NCI-H1417 (cell line): ENCODE measurements around the gene EMD.
"Not testable (repeated sequence)": the region's sequence is repeated elsewhere in the genome, so short reads cannot be mapped to it uniquely, and the experiment has no call there.

Experiments used
- DNase-seq, 3 experiments: peaks; one replicate each; lab custom pipeline; 2025; lab: John Stamatoyannopoulos, UW

EMD gene

DNA sequence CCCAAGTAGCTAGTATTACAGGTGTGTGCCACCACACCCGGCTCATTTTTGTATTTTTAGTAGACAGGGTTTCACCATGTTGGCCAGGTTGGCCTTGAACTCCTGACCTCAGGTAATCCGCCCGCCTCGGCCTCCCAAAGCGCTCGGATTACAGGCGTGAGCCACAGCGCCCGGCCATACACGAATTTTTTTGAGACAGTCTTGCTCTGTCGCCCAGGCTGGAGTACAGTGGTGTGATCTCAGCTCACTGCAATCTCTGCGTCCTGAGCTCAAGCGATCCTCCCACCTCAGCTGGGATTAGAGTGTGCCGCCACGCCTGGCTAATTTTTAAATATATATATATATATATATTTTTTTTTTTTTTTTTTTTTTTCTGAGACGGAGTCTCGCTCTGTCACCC, 17.3 kb downstream of the EMD start:
- DNase-seq = not testable (repeated sequence)

- DNase-seq = peak; percentile 59 to 87 (median 86)
Observed at GRCh38 chrX:154396973-154397887, 18.1 kb downstream of the EMD start.

- peak; percentile 92 to 99 (median 97) for DNase-seq
Observed at GRCh38 chrX:154397888-154398667, 19.0 kb downstream of the EMD start, which contains the start of gene RPL10. RPL10 (plus strand) TSS chrX:154398377; CDS start chrX:154398520, 143 bp downstream.

DNA sequence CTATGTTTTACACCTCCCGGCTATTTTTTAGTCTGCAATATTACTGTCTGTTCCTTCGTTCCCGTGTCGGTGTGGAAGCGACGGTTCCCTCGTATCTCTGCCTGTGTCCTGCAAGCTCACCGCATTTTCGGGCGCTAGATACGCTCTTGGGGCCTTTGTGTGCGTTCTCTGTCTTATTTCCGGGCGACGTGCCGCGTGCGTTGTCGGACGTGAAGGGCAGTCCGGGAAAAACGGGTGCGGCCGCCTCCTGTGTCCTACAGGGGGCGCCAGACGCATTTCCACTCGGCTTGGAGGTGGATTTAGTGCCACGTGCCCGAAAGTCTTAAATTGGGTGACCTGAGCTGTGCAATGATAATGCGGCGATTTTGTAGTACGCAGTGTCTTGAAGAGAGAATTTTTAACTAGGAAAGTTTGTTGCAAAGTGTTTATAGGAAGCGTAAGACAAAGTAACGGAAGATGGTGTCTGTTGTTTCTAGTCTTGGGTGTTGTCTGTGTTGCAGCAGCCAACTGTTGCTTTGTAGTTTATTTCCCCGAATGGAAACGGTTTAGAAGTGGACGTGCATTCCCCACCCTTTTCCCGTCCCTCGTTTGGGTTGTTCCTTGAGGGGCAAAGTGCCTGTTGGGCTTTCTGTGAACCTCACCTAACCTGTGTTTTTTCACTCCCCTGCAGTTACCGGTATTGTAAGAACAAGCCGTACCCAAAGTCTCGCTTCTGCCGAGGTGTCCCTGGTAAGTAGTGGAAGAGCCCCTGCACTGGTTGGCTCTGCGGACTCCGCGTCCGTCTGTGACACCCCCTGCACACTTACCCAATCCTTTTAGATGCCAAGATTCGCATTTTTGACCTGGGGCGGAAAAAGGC, 19.8 kb downstream of the EMD start:
- peak; percentile 74 to 90 (median 89) for DNase-seq

DNA sequence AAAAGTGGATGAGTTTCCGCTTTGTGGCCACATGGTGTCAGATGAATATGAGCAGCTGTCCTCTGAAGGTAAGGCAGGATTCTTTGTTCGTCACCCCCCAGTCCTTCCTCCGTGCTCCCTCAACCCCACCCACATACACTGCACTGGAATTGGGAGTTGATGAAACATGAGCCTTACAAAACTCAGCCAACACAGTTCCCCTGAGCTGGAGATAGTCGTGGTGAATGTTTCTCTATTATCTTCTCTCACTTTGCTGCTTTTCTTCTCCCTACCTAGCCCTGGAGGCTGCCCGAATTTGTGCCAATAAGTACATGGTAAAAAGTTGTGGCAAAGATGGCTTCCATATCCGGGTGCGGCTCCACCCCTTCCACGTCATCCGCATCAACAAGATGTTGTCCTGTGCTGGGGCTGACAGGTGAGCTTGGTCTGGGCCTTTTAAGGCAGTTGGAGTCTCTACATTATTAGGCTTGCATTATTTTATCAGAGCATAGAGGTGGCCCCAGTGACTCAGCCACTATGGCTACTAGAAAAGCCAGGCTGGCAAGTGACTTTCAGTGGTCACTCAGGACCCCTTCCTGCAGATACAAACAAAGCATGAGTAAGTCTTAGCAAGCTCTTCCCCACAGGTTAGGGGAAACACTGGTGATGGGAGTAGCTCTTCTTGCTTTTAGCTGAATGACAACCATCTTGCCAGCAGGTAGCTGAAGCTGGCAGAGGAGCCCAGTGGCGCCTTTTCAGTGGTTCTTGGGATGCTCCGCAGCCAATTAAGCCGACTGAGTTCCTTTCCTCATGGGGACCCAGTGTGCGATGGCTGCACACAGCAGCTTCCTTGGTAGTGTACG, 20.7 kb downstream of the EMD start:
- no peak for DNase-seq

GRCh38 chrX:154400369-154400817, 21.3 kb downstream of the EMD start:
- not testable (repeated sequence) for DNase-seq

DNA sequence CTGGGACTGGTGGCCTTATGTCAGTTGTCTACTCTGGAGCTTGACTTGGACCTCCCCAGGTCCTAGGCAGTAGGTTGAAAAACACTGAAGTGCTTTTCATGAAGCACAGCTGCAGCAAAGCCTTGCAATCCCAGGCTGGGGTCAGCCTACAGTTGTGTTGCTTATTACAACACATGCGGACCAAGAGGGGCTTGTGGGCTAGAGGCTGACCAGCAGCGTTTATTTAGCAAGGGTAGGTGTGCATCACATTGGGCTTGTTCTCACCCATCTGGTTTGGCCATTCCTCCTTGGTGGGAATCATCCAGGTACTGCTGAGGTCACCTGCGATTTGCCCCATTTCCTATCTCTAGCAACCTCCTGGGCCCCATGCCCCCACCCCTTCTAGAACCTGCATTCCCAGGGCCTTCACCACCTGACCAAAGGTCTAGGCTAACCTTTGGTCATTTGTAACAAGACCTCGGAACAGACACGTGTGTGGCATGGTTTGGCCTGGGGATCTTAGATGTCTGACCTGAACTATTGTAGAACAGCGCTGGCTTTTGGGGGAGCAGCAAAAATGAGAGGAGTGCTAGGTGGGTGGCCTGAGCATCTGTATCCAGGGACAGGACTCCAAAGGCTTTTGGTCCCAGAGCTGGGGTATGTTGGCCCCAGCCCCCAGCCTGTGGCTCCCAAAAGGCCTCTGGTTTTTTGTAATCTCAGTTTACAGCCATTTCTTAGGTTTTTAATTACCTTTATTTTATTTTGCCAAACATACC, 22.1 kb downstream of the EMD start:
- DNase-seq = no peak

GRCh38 chrX:154401918-154402621, 23.0 kb downstream of the EMD start:
- DNase-seq = no peak

DNA sequence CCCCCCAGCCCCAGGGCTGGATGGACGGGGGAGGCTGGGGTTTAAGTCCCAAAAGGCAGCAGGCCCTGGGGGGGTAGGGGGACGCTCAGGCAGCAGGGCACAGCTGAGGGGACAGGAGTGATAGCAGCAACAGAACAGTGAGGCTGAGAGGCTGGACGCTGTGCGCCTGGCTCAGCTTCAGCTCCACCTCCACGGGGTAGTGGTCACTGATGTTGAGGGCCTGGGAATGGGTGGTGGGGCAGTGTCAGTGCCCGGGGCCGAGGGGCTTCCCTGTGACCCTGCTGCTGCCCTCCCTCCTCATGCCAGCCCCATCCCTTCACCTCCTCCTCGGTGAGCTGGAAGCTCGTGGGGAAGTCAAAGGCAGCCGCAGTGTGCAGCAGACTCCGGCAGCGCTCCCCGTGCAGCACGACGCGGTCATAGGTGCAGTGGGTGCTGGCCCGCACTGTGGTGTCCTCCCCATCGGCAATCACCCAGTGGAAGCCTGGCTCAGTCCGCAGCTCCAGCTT, 23.6 kb downstream of the EMD start:
- DNase-seq = no peak

DNA sequence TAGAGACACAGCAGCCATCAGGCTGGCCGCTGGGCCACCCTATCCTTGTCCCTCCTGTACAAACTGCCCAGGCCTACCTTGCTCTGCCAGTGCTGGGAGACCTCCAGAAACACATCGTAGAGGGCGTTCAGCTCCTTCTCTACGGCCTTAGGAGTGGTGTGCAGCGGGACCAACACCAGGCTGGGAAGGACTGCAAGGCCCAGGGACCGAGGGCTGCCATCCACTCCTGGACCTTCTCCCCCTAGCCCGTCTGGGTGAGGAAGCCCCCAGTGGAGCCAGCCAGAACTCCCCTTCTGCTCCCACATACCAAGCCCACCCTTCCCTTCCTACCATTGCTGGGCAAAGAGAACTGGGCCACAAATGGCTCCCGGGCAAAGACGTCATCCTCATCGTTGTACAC, 24.1 kb downstream of the EMD start:
- DNase-seq = no peak

DNA sequence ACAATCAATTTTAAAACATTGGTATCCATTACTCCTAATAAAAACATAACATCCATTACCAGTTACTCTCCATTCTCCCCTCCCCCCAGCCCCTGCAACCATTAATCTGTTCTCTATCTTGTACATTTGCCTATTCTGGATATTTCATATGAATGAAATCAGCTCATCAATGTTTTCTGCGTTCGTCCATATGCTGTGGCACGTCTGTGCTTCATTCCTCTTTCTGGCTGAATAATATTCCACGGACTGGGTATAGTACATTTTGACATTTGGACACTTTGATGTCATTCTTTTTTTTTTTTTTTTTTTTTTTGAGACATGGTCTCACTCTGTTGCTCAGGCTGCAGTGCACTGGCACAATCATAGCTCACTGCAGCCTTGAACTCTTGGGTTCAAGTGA, 24.8 kb downstream of the EMD start:
- DNase-seq = no peak

DNA sequence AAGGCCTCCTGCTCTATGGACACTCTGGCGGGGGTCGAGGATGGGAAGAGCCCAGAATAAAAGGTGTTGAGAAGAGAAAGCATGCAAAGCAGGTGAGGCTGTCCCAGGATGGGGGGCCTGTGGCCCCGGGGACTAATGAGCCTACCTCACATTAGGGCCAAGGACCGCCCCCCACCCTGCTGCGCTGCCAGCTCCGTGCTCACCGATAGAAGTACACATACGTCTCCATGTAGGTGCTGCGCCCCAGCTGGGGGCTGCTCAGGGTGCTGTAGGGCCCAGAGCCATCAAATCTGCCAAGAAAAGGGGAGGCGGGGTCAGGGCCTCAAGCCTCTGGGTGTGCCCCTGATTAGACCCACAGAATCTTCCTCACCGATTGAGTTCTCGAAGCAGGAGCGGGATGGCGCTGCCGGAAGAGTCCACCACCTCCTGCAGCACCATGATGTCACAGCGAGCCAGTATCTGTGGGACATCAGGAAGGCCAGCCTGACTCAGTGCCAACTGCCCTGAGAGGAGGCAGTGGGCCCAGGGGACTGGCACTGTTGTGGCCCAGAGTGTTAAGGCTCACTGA, 25.6 kb downstream of the EMD start:
- DNase-seq = no peak

DNA sequence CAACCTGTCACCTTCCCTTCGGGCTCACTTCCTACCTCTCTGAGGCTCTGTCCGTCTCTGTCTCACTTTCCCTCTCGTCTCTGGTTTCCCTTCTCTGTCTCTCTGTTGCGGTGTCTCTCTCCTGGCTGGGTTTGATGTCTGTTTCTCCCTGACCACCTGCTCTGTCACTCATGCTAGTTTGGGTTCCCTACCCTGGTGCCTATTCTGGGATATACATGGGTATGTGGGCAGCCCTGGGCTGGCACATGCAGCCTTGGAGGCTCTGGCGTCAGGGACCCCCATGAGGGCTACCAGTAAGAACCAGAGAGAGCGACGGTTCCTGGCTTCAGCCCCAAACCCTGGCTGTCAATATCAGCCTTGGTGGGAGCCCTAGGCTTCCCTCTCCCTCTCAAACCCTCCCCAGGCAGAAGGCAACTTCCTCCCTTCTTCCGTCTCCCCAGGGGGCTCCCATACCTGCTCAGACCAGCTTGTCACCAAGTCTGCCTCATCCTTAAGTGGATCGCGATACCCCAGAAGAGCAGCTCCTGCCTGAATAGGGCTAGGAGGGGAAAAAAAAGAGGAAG, 29.6 kb downstream of the EMD start:
- DNase-seq = no peak

DNA sequence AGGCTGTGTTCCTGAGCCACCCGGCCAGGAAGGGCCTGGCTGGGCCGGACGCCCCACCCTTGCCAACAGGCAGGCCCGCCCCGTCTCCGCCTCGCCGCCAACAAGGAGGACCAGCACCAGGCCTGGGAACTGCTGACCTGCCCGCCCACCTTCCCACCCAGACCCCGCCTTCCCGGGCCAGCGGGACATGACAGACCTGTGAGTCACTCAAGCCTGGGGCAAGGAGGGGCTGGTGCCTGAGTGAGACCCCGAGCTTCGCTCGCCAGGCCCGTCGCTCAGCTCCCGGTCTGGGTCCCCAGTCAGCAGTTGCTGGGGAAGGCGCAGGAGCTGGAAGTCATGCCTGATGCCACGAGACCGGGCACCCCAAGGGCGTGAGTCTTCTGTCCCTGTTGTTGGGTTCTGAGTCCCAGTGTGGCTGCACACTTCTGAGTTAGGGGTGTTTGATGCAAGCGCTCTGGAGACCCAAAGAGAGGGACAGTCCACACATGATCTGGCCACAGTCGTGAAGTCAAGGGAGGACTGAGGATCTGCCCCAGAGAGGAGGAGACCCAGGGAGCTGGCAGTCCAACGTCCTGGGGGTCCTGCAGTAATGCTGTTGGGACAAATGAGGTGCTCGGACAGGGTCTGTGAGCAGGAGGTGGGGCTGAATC, 30.3 kb downstream of the EMD start, which contains the start of gene DNASE1L1:
Gene DNASE1L1 (minus strand): TSS at position 33 of the 650 bp plus-strand sequence. CDS start 3,686 bp downstream, outside the sequence.
- DNase-seq = no peak

- DNase-seq = peak; percentile 62 to 75 (median 72)
Observed at GRCh38 chrX:154411981-154412340, 32.9 kb downstream of the EMD start.

GRCh38 chrX:154412468-154412867, 33.4 kb downstream of the EMD start:
- DNase-seq = no peak

- no peak for DNase-seq
Observed at GRCh38 chrX:154413142-154413541, 34.0 kb downstream of the EMD start.

DNA sequence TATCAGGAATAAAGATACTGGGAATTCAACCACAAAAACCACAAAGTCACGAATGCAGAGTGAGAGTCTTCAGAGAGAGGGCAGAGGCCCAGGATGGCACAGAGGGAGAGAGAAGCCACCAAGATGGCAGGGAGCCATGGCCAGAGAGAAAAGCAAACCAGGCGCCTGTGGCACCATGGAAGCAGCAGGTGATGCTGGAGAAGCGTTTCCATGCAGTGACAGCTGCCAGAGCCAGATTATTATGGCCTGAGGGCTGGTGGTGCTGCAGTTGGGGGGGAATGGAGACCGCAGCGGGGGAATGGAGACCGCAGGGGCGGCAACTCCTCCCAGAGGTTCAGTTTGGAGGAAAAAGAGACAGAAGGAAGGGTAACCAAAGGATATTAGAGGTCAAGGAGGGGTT, 38.1 kb downstream of the EMD start:
- peak in 1 of 3 experiments; percentile 32 for DNase-seq
